ENCODE measurements around the gene IL17RD. TPM values are rescaled to one million over a fixed set of nuclear protein-coding genes. Genes with fewer than 3 reads are reported as not detected.

The IL17RD gene
- total RNA-seq, 2 experiments from 2014 or later: 0.05 TPM; not detected in 1

DNA sequence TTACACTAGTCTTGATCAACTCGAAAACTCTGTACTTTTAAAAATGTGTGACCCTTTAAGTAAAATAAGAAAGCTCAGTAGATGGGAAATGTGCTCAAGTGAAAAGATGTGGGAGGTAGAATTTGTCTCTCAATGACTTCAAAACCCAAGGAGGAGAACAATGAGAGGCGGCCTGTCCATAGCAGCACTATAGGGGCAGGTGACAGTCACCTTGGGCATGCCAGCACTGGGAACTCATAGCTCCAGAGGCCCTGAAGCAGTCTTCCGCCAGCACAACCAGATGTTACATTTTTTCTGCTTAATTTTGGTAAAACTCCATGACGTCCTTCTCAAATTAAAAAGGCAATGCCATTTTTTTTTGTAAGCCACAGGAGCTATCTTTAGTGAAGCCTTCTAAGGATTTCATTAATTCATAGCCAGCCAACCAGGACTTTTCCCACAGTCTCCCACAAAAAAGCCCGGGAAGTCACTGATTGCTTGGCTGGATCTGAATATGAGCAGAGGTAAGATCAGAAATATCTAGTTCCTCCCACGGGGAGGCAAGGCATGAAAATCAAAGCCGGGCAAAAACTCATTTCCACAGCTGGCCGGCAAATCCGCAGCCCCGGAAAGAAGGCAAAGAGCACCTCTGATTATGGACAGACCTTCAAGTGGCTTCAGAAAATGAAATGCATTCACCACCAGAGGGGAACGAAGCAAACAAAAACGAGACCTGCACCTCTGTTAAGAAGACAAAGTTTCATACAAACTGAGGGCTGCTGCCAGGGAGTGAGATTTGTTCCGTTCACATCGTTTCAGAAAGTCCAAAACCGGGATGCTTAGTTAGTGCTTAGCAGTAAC lies 10.5 kb downstream of the IL17RD start:
- ChIA-PET CTCF (no interaction called here), POLR2A (no interaction called here)
- H3K36me3 Mint-ChIP-seq (ENCODE audit: low read depth): no peaks in the 10 kb centered on the region
- H3K27ac Mint-ChIP-seq: no peak overlapping the region
- DNase-seq: no peak
- peaks cover 13% of the 10 kb centered on the region for H3K4me1 Mint-ChIP-seq
- no peak overlapping the region for H3K4me3 Mint-ChIP-seq
- no peaks in the 10 kb centered on the region for H3K9me3 Mint-ChIP-seq
- peaks cover 36% of the 10 kb centered on the region for H3K27me3 Mint-ChIP-seq

DNA sequence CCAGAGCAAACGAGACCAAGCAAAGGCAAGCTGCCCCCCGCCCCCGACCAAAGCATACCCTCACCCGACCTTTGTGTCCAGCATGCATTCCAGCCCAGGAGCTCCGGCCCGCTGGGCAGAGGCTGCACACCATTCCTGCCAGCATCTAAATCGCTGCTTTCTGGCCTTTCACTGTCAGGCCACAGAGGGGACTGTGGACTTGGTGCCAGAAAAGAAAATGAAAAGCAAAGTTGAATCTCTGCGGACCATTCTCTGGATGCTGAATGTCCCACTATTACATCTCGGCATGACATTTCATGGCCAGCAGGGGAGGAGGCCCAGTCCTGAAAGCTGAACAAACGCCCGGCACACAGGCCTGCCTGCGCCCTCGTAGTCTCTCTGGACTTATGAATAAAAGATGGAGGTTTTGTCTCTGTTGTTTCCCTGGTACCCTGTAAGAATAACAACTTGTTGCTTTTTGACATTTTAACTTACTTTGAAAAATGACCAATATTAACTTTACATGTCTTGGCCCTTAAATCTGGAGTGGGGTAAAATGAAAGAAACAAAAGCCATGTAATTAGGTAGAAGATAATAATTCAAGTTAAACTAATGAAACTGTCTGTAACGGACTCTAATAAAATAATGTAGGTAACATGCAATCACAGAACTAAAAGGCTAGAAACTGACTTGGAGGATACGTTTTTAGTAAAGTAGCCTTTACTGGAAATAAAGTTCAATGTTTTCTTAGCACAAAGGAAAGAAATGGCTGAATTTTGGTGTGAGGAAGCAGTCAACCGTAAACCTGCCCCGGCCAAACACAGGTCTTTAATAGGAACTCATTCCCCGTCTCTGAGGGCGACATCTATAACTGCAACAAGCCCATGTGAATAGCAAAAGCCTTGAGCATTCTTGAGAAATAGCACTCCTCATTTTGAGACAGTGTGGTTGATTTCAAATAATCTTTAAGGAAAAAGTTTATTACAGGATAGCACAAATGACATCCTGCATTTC lies 12.7 kb downstream of the IL17RD start:
- Mint-ChIP-seq H3K27me3 (peaks cover 37% of the 10 kb centered on the region), H3K4me3 (no peak overlapping the region), H3K9me3 (no peaks in the 10 kb centered on the region), H3K36me3 (ENCODE audit: low read depth) (no peaks in the 10 kb centered on the region), H3K27ac (no peak overlapping the region), H3K4me1 (no peaks in the 10 kb centered on the region)
- DNase-seq: no peak
- POLR2A ChIA-PET: no interaction called here
- CTCF ChIA-PET: no interaction called here

DNA sequence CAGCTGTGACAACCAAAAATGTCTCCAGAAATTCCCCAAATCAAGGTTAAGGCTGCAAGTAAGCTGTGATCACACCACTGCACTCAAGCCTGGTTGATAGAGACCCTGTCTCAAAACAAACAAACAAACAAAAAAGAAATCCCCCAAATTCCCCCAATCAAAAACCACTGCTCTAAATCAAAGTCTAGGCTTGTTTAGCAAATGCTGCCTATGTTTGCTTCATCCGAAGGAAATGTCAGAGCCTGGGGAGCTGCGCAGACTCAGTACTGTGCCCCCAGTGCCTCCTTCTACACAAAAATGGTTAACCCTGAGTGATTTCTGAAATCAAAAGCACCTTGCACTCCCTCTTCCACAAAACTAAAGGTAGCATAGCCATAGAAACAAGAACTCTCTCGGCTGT lies 13.4 kb downstream of the IL17RD start:
- Mint-ChIP-seq H3K27me3 (peaks cover 40% of the 10 kb centered on the region), H3K9me3 (no peaks in the 10 kb centered on the region), H3K27ac (no peak overlapping the region), H3K36me3 (ENCODE audit: low read depth) (no peaks in the 10 kb centered on the region), H3K4me3 (no peak overlapping the region), H3K4me1 (no peaks in the 10 kb centered on the region)
- ChIA-PET POLR2A (no interaction called here), CTCF (no interaction called here)
- DNase-seq: no peak

DNA sequence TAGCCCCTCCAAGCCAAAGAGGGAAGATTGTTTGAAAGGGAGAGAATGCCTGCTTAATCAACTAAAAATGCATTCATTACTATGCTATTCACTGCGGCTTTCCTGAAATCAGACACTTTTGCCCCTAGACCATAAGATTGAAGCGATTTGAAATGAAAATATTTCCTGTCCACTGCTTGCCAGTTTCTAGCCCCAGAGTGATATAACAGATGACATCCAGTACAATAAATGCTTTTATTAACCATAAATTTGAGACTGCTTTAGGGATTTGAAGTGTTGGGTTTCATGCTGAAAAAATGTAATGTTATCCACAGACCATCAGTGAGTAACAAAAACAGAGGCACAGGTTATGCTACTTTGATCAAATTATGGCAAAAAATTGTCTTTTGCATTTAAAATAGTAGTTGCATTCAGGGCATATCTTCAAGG lies 14.1 kb downstream of the IL17RD start:
- CTCF ChIA-PET: no interaction called here
- no peaks in the 10 kb centered on the region for H3K9me3 Mint-ChIP-seq
- no peak overlapping the region for H3K4me3 Mint-ChIP-seq
- no peak for DNase-seq
- H3K4me1 Mint-ChIP-seq: no peaks in the 10 kb centered on the region
- no peak overlapping the region for H3K27ac Mint-ChIP-seq
- H3K27me3 Mint-ChIP-seq: peaks cover 39% of the 10 kb centered on the region
- POLR2A ChIA-PET: no interaction called here
- H3K36me3 Mint-ChIP-seq (ENCODE audit: low read depth): no peaks in the 10 kb centered on the region

DNA sequence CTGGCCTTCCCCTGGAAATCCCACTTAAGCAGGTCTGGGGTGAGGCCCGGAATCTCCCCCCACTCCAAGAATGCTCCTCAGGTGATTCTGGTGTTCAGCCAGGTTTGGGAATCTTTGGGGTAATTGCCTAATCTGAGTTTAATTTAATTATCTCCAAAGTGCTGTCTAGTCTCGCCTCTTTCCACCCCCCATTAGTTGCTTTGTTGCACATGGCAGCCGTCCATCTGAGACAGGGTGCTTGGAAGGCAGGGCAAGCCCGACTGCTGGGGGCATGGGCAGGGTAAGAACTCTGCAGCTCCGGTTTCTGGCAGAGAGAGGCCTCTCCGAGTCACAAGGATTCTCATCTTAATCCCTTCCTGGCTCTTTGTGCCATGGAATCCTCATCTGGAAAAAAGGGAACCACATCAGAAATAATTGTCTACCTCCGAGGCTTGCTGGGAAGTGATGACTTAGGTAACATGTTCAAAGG lies 15.0 kb downstream of the IL17RD start:
- no peaks in the 10 kb centered on the region for H3K4me1 Mint-ChIP-seq
- H3K27me3 Mint-ChIP-seq: peaks cover 39% of the 10 kb centered on the region
- CTCF ChIA-PET: no interaction called here

DNA sequence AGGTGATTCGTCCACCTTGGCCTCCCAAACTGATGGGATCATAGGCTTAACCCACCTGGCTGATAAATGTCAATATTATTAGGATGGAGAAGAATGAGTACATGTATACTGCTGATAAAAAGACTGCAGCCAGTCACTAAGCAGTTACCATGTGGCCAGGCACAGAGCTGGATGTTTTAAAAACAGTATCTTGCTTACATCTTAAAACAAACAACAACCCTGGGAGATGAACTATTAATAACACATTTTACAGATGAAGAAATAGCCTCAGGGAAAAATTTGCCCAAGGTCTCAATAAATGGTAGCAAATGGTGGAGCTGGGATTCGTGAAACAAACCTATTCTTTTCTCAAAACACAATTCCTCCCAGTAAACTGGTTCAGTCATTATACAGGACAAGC lies 18.1 kb downstream of the IL17RD start:
- DNase-seq: no peak
- no peaks in the 10 kb centered on the region for H3K36me3 Mint-ChIP-seq (ENCODE audit: low read depth)
- no peak overlapping the region for H3K27ac Mint-ChIP-seq
- CTCF ChIA-PET: interaction anchor here (0.7 to 1.0 kb wide), 3 partner anchors 24 to 506 kb away, joined by 3 to 4 read pairs (median 4); no protein-coding TSS in a partner anchor
- no peaks in the 10 kb centered on the region for H3K9me3 Mint-ChIP-seq
- H3K4me1 Mint-ChIP-seq: no peaks in the 10 kb centered on the region
- H3K27me3 Mint-ChIP-seq: peaks cover 43% of the 10 kb centered on the region
- H3K4me3 Mint-ChIP-seq: no peak overlapping the region
- POLR2A ChIA-PET: interaction anchor here (0.6 kb wide), 1 partner anchor 458 kb away, joined by 5 read pairs; no protein-coding TSS in a partner anchor

More for the DNA sequence above, 15.0 kb downstream of the IL17RD start:
- Mint-ChIP-seq H3K27ac (no peak overlapping the region), H3K9me3 (no peaks in the 10 kb centered on the region), H3K36me3 (ENCODE audit: low read depth) (no peaks in the 10 kb centered on the region), H3K4me3 (no peak overlapping the region)
- POLR2A ChIA-PET: no interaction called here
- DNase-seq: no peak

DNA sequence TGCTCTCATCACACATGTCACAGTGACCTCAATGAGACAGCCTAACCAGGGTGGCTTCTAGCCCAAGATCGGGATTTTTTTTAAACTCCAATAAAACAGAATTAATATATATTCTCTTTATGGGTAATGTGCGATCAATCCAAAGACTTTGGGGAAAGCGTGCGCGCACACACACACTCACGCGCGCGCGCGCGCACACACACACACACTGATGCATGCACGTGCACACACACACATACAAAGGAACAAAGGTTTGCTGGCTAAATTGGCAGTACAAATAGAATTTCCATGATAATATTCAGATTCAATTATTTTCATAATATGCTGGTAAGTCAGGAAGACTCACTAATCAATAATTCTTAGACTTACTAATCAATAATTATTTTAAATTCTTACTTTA lies 19.3 kb downstream of the IL17RD start:
- Mint-ChIP-seq H3K9me3 (no peaks in the 10 kb centered on the region), H3K4me3 (no peak overlapping the region), H3K27me3 (peaks cover 40% of the 10 kb centered on the region), H3K4me1 (no peaks in the 10 kb centered on the region), H3K27ac (no peak overlapping the region), H3K36me3 (ENCODE audit: low read depth) (no peaks in the 10 kb centered on the region)
- ChIA-PET CTCF (no interaction called here), POLR2A (no interaction called here)
- DNase-seq: no peak

DNA sequence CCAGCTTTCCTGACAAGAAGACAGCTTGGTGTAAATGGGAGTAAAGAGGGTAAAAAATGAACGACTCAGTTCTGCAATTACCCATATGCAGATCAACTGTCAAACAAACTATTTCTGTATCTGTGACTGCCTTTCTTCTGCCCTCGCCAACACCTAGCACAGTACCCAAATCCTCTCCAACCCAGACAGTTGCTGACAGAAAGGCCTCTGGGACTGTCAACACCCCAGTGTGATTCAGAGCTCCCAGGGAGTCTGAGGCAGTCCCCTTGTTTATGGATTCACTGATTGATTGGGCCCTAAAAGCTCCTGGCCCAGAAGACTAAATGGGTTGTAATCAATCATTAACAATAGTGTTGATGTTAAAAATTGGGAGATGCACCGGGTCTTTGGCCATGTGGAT lies 20.2 kb downstream of the IL17RD start:
- POLR2A ChIA-PET: no interaction called here
- DNase-seq: no peak
- Mint-ChIP-seq H3K4me1 (no peaks in the 10 kb centered on the region), H3K27ac (no peak overlapping the region), H3K9me3 (no peaks in the 10 kb centered on the region), H3K27me3 (peaks cover 40% of the 10 kb centered on the region), H3K4me3 (no peak overlapping the region), H3K36me3 (ENCODE audit: low read depth) (no peaks in the 10 kb centered on the region)
- CTCF ChIA-PET: no interaction called here

DNA sequence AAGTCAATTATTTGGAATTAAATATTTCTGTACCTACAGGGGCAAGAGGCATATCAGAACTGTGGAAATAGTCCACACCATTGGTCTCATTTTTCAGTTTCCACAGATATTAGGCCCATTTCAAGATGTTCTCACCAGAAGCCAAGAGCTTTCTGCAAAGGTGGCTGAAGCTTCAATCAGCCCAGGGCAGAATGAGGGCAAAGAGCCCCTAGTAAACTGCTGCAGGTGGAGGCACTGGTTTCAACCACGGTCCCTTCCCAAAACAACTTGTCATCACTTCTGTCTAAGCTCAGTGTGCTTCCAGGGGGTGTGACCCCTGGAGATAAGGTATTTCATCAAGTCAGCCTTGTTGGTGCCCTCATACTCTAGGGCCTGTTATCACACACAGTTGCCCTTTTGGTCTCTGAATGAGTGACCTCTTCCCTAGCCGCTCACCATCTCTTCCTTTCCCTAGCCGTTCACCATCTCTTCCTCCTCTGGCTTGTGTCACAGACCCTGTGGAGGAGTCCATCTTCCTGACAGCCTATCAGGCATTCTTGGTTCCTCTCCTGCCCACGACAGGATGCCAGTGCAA lies 21.2 kb downstream of the IL17RD start:
- no peak overlapping the region for H3K27ac Mint-ChIP-seq
- DNase-seq: no peak
- H3K4me3 Mint-ChIP-seq: no peak overlapping the region
- peaks cover 43% of the 10 kb centered on the region for H3K27me3 Mint-ChIP-seq
- no peaks in the 10 kb centered on the region for H3K4me1 Mint-ChIP-seq
- no peaks in the 10 kb centered on the region for H3K9me3 Mint-ChIP-seq
- ChIA-PET CTCF (interaction anchor here (0.6 kb wide), 1 partner anchor 74 kb away, joined by 5 read pairs; no protein-coding TSS in a partner anchor), POLR2A (no interaction called here)
- H3K36me3 Mint-ChIP-seq (ENCODE audit: low read depth): no peaks in the 10 kb centered on the region

DNA sequence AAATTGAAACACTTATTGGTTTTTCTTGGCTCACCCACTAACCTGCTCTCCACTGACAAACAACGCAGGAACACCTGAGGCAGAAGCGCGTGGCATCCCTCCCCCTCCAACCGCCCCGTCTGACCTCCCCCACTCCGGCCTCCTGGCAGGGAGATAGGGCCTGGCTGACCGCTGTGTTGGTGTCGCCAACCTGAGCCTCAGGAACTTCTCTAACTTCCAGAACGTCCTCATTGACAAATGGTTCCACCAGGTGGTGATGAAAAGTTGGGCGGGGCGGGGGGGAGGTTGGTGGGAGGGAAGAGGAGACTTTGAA lies 22.8 kb downstream of the IL17RD start:
- H3K4me3 Mint-ChIP-seq: no peak overlapping the region
- POLR2A ChIA-PET: no interaction called here
- peaks cover 46% of the 10 kb centered on the region for H3K27me3 Mint-ChIP-seq
- H3K9me3 Mint-ChIP-seq: no peaks in the 10 kb centered on the region
- H3K27ac Mint-ChIP-seq: no peak overlapping the region
- no peaks in the 10 kb centered on the region for H3K36me3 Mint-ChIP-seq (ENCODE audit: low read depth)
- no peak for DNase-seq
- CTCF ChIA-PET: no interaction called here
- H3K4me1 Mint-ChIP-seq: no peaks in the 10 kb centered on the region

DNA sequence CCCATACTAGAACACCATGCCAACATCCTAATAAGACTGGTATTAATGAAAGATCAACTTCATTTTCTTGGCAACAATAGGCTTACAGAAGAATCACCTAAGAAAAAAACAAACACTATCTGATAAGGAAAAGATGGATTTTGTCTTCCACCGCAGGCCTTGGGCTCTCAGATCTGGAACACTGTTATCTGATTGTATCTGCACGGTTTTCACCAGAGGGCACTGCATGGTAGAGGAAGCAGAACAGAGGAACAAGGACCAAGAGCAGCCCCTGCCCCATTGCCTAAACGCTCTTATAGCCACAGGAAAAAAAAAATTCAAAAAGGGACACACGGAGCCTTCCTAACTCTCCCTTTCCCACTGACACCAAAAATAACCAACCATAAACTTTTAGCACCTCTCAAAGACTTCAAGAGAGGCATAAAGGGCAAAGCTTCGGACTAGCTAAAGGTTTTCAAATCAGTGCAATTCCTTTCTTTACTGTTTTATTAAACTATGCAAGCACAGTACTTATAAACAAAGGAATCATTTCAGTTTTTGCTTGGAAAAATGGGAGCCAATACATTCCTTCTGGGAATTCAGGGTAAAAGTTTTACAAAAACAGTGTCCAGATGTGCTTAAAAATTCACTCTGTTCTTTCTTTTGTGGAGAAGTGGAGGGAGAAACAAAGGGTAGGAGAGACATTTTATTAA lies 23.3 kb downstream of the IL17RD start:
- ChIA-PET CTCF (no interaction called here), POLR2A (no interaction called here)
- Mint-ChIP-seq H3K36me3 (ENCODE audit: low read depth) (no peaks in the 10 kb centered on the region), H3K27me3 (peaks cover 45% of the 10 kb centered on the region), H3K9me3 (no peaks in the 10 kb centered on the region), H3K27ac (no peak overlapping the region), H3K4me1 (no peaks in the 10 kb centered on the region), H3K4me3 (no peak overlapping the region)
- DNase-seq: no peak

DNA sequence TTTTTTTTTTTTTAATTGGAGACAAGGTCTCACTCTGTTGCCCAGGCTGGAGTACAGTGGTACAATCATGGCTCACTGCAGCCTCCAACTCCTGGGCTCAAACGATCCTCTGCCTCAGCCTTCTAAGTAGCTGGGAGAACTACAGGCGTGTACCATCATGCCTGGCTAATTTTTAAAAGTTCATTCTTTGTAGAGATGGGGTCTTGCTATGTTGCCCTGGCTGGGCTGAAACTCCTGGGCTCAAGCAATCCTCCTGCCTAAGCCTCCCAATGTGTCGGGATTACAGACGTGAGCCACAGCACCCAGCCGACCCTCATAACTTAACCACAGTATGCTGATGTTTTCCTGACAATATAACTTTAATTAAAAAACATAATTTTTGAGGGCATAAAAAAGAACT lies 24.3 kb downstream of the IL17RD start:
- peaks cover 47% of the 10 kb centered on the region for H3K27me3 Mint-ChIP-seq

More for the DNA sequence above, 24.3 kb downstream of the IL17RD start:
- H3K9me3 Mint-ChIP-seq: no peaks in the 10 kb centered on the region
- no peak overlapping the region for H3K4me3 Mint-ChIP-seq
- H3K4me1 Mint-ChIP-seq: no peaks in the 10 kb centered on the region
- no peaks in the 10 kb centered on the region for H3K36me3 Mint-ChIP-seq (ENCODE audit: low read depth)
- no peak for DNase-seq
- ChIA-PET POLR2A (no interaction called here), CTCF (no interaction called here)
- H3K27ac Mint-ChIP-seq: no peak overlapping the region

Measured in activated CD4-positive, alpha-beta memory T cell treated with anti-CD3 and anti-CD28 coated beads, Interleukin-2, amount 10 ng/mL, durations not matched to agents 7 days and 5 days (primary cell).